HG03439 (cell line): ENCODE measurements around the gene KLHDC8A.
"Not testable (repeated sequence)": the region's sequence is repeated elsewhere in the genome, so short reads cannot be mapped to it uniquely, and the experiment has no call there.

Experiments used
- ATAC-seq: cut with Tn5 transposase; IDR thresholded peaks from one replicate; pipeline ENCODE4 v1.9.1; 2021; ENCODE audit warnings: mild to moderate bottlenecking, moderate library complexity; ENCODE audit not compliant: unreplicated experiment

The KLHDC8A gene

GRCh38 chr1:205356440-205357139, at the start of gene KLHDC8A:
TSS of gene KLHDC8A (minus strand) at chr1:205356922. CDS start at chr1:205343604, 13,318 bp downstream.
- ATAC-seq = no peak

GRCh38 chr1:205406252-205406651, 49.5 kb upstream of the KLHDC8A start:
- not testable (repeated sequence) for ATAC-seq

- ATAC-seq = not testable (repeated sequence)
Observed at GRCh38 chr1:205404484-205404883, 47.8 kb upstream of the KLHDC8A start.

GRCh38 chr1:205398586-205398985, 41.9 kb upstream of the KLHDC8A start:
- ATAC-seq = no peak

GRCh38 chr1:205396967-205397616, 40.4 kb upstream of the KLHDC8A start:
- ATAC-seq = no peak

- no peak for ATAC-seq
Observed at GRCh38 chr1:205395616-205396015, 38.9 kb upstream of the KLHDC8A start.

- ATAC-seq = no peak
Observed at GRCh38 chr1:205392650-205393049, 35.9 kb upstream of the KLHDC8A start.

- ATAC-seq = no peak
Observed at GRCh38 chr1:205391386-205391785, 34.7 kb upstream of the KLHDC8A start.

GRCh38 chr1:205387845-205388244, 31.1 kb upstream of the KLHDC8A start:
- ATAC-seq = no peak

- not testable (repeated sequence) for ATAC-seq
Observed at GRCh38 chr1:205382990-205383389, 26.3 kb upstream of the KLHDC8A start.

GRCh38 chr1:205382561-205382960, 25.8 kb upstream of the KLHDC8A start:
- no peak for ATAC-seq

GRCh38 chr1:205381305-205381704, 24.6 kb upstream of the KLHDC8A start:
- ATAC-seq = no peak

GRCh38 chr1:205380882-205381281, 24.2 kb upstream of the KLHDC8A start:
- ATAC-seq = no peak

GRCh38 chr1:205379056-205379455, 22.3 kb upstream of the KLHDC8A start:
- ATAC-seq = no peak

- ATAC-seq = no peak
Observed at GRCh38 chr1:205377355-205377754, 20.6 kb upstream of the KLHDC8A start.

GRCh38 chr1:205376739-205377138, 20.0 kb upstream of the KLHDC8A start:
- no peak for ATAC-seq

- no peak for ATAC-seq
Observed at GRCh38 chr1:205375835-205376545, 19.3 kb upstream of the KLHDC8A start.

- no peak for ATAC-seq
Observed at GRCh38 chr1:205374210-205375078, 17.7 kb upstream of the KLHDC8A start.

- ATAC-seq = no peak
Observed at GRCh38 chr1:205373798-205374175, 17.1 kb upstream of the KLHDC8A start.

- no peak for ATAC-seq
Observed at GRCh38 chr1:205373022-205373797, 16.5 kb upstream of the KLHDC8A start.
